ENCODE results near the gene WDSUB1.

WDSUB1 gene

DNA sequence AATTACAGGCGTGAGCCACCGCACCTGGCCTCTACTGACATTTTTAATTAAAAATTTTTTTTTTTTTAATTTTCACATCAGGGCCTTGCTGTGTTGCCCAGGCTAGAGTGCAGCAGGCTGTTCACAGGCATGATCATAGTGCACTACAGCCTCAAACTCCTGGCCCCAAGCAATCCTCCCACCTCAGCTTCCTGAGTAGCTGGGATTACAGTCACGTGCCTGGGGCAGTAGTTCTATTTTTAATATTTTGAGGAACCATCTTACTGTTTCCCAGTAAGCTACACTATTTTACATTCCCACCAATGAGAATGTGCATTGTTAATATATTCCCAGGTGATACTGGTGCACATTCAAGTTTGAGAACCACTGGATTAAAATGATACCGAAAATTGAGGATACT is 92.7 kb downstream of the WDSUB1 start:
- no peak overlapping the region for H3K4me3 ChIP-seq (ENCODE audit: low read depth, low read length)
- TF ChIP-seq, protein P1, sequence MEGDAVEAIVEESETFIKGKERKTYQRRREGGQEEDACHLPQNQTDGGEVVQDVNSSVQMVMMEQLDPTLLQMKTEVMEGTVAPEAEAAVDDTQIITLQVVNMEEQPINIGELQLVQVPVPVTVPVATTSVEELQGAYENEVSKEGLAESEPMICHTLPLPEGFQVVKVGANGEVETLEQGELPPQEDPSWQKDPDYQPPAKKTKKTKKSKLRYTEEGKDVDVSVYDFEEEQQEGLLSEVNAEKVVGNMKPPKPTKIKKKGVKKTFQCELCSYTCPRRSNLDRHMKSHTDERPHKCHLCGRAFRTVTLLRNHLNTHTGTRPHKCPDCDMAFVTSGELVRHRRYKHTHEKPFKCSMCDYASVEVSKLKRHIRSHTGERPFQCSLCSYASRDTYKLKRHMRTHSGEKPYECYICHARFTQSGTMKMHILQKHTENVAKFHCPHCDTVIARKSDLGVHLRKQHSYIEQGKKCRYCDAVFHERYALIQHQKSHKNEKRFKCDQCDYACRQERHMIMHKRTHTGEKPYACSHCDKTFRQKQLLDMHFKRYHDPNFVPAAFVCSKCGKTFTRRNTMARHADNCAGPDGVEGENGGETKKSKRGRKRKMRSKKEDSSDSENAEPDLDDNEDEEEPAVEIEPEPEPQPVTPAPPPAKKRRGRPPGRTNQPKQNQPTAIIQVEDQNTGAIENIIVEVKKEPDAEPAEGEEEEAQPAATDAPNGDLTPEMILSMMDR (IDR thresholded peaks at IDR 0.05; ENCODE audit: low read depth, low read length), result no peak

DNA sequence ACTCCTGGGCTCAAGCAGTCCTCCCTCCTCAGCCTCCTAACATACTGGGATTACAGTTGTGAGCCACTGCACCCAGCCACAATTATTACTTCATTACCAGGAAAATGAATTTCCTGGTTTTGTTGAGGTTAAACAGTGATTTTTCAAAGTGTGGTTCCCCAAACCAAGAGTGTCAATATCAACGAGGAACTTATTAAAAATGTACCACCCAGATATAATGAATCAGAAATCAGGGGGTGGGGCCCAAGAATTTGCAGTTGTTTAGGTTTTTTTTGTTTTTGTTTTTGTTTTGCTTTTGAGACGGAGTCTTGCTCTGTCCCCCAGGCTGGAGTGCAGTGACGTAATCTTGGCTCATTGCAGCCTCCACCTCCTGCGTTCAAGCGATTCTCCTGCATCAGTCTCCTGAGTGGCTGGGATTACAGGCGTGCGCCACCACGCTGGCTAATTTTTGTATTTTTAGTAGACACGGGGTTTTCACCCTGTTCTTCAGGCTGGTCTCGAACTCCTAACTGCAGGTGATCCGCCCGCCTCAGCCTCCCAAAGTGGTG is 94.1 kb downstream of the WDSUB1 start:
- TF ChIP-seq, protein P1 (IDR thresholded peaks at IDR 0.05; ENCODE audit: low read depth, low read length), result no peak
- H3K4me3 ChIP-seq (ENCODE audit: low read depth, low read length), result no peak overlapping the region

DNA sequence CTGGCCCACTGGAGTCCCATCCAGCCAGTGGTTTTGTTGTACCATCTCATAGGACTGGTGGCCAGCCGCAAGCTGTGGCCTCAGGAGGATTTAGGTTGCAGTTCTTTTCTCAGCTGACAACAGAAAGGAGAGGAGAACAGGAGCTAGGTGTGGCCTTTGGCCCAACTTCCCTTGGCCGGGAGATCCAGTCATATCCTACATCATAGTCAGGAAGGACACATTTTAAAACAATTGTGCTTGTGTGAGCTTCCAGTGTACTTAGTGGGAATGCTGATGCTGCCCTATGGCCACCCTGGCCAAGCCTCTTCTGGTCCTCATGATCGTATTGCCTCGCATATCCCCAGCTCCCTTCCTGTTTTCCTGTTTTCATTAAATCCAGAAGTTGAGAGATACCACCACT is 98.1 kb downstream of the WDSUB1 start:
- H3K4me3 ChIP-seq (ENCODE audit: low read depth, low read length), result no peak overlapping the region
- TF ChIP-seq, protein P1 (IDR thresholded peaks at IDR 0.05; ENCODE audit: low read depth, low read length), result no peak

DNA sequence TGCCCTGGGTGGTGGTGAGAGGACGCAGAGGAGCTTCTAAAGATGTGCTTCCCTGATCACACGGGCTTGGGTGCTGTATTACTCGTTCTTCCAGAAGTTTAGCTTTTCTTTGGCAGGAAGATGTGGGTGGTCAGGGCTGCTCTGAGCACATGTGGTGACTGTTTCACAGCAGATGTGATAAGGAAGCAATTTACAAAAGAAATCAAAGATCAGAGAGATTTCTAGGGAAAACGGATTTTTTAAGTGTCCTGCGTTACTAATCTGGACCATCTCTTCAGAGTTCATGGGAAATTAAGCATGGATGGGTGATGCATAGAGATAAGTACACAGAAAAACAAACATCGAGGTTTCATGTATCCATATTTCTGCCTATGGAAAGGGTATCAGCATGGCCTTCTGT is 99.4 kb downstream of the WDSUB1 start:
- TF ChIP-seq, protein P1 (IDR thresholded peaks at IDR 0.05; ENCODE audit: low read depth, low read length), result no peak

DNA sequence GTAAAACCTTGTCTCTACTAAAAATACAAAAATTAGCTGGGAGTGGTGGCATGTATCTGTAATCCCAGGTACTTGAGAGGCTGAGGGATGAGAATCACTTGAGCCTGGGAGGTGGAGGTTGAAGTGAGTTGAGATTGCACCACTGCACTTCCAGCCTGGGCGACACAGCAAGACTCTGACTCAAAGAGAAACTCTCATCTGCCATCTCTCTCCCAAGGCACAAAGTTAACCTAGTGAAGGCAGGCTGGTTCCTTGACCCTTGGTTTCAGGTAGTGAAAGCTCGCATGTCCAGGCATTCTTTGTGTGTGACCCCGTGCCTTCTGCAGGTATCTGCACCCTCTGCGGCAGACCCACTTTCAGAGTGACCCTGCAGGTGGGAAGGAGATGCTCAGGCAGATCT is 100.0 kb downstream of the WDSUB1 start:
- TF ChIP-seq, protein P1 (IDR thresholded peaks at IDR 0.05; ENCODE audit: low read depth, low read length), result no peak
- H3K4me3 ChIP-seq (ENCODE audit: low read depth, low read length), result no peak overlapping the region

More for the DNA sequence above, 99.4 kb downstream of the WDSUB1 start:
- H3K4me3 ChIP-seq (ENCODE audit: low read depth, low read length), result no peak overlapping the region
